K562 (cell line): Measurements from ENCODE around the gene USP2. TPM values are rescaled to one million over a fixed set of nuclear protein-coding genes. Genes with fewer than 3 reads are reported as not detected.
A peak's percentile ranks its signal among the peaks of the same experiment; 100 is the strongest.

ENCODE experiments used
- CEBPB ChIP-seq: fragments of 450-650 bp; IDR thresholded peaks from 2 replicates; pipeline ENCODE4 v1.6.1; 2016; ENCODE audit warnings: missing genetic modification characterization, missing compliant biosample characterization
- EP300 ChIP-seq: IDR thresholded peaks from 2 replicates; pipeline ENCODE4 v1.6.1; 2012; ENCODE audit warnings: low read length, improper control_type of control experiment
- KAT7 ChIP-seq: sonication (generic); formaldehyde crosslinking; IDR thresholded peaks from 2 replicates; pipeline ENCODE4 v1.8.0; 2022; ENCODE audit warnings: missing genetic modification reagents, mild to moderate bottlenecking, borderline replicate concordance
- KLF13 ChIP-seq: fragments of 450-650 bp; IDR thresholded peaks from 2 replicates; pipeline ENCODE4 v1.6.1; 2016; ENCODE audit warnings: missing genetic modification characterization, low read depth, mild to moderate bottlenecking, missing compliant biosample characterization, moderate library complexity, borderline replicate concordance
- MEF2A ChIP-seq: IDR thresholded peaks from 2 replicates; pipeline ENCODE4 v1.6.1; 2011; ENCODE audit warnings: low read depth, mild to moderate bottlenecking, low read length, moderate library complexity; ENCODE audit not compliant: control insufficient read depth
- MTA3 ChIP-seq: fragments of 450-650 bp; formaldehyde crosslinking; IDR thresholded peaks from 2 replicates; pipeline ENCODE4 v1.6.1; 2017; ENCODE audit warnings: mild to moderate bottlenecking, borderline replicate concordance
- PTBP1 ChIP-seq: fragments of 200-400 bp; formaldehyde crosslinking; IDR thresholded peaks from 2 replicates; pipeline ENCODE4 v1.6.1; 2017; ENCODE audit warnings: low read depth, low read length
- TARDBP ChIP-seq: fragments of 450-650 bp; IDR thresholded peaks from 2 replicates; pipeline ENCODE4 v1.6.1; 2016
- ZNF146 ChIP-seq: IDR thresholded peaks from one replicate; pipeline ENCODE4 v1.6.1; 2018; ENCODE audit warnings: missing compliant biosample characterization; ENCODE audit not compliant: unreplicated experiment
- ZNF384 ChIP-seq: IDR thresholded peaks from 2 replicates; pipeline ENCODE4 v1.6.1; 2012; ENCODE audit warnings: low read depth, low read length, improper control_type of control experiment
- ZNF507 ChIP-seq: conservative IDR thresholded peaks from 2 replicates; pipeline ENCODE4 v1.6.1; 2017; ENCODE audit warnings: missing genetic modification characterization, missing compliant biosample characterization
- ZNF778 ChIP-seq: fragments of 450-650 bp; formaldehyde crosslinking; IDR thresholded peaks from 2 replicates; pipeline ENCODE4 v1.4.0; 2020; ENCODE audit warnings: mild to moderate bottlenecking, moderate library complexity
- polyA plus RNA-seq, 8 experiments: library from polyadenylated mRNA; depleted of rRNA in 4 of 8; stranded (reverse) in 5 of 8; unstranded in 3 of 8; fragments of >200 nt; fragmentation: Nextera tagmentation in 2 of 8; fragmentation: Illumina TruSeq in 1 of 8; extraction: Ambion mirVana in 2 of 8; extraction: Trizol in 1 of 8; gene quantifications; 2 replicates each; pipeline versions ENCODE4 v1.2.1 to v1.2.3, GENCODE V29; 2011 to 2014; ENCODE audit warnings: inconsistent platforms in 1 of 8, missing spikeins in 1 of 8
- total RNA-seq, 7 experiments: library from RNA; depleted of rRNA in 6 of 7; stranded (reverse); fragments of >200 nt in 6 of 7; fragmentation: Illumina TruSeq in 2 of 7; extraction: Trizol in 2 of 7; gene quantifications; 2 replicates each; pipeline versions ENCODE4 v1.2.1 to v1.2.3, GENCODE V29; 2011 to 2021; ENCODE audit warnings: low replicate concordance in 1 of 7
- TF ChIP-seq, protein P1 (sequence below), 2 experiments: fragments of 450-650 bp in 1 of 2; sonication (generic) in 1 of 2; formaldehyde crosslinking in 1 of 2; IDR thresholded peaks; 2 replicates each; pipeline versions ENCODE4 v1.7.1 to v1.9.0; 2016 to 2022; ENCODE audit warnings: inconsistent platforms in 1 of 2, mild to moderate bottlenecking in 1 of 2, missing genetic modification reagents in 1 of 2
- TF ChIP-seq, protein P2 (sequence below): fragments of 450-650 bp; IDR thresholded peaks from 2 replicates; pipeline ENCODE4 v1.6.1; 2017; ENCODE audit warnings: antibody characterized with exemption, mild to moderate bottlenecking

USP2 gene
- total and polyA plus RNA-seq, 9 of the 15 experiments (the other 6 are each of a cell fraction or from before 2014, with no cell fraction given): 2.8 to 16.9 (median 3.9) TPM

DNA sequence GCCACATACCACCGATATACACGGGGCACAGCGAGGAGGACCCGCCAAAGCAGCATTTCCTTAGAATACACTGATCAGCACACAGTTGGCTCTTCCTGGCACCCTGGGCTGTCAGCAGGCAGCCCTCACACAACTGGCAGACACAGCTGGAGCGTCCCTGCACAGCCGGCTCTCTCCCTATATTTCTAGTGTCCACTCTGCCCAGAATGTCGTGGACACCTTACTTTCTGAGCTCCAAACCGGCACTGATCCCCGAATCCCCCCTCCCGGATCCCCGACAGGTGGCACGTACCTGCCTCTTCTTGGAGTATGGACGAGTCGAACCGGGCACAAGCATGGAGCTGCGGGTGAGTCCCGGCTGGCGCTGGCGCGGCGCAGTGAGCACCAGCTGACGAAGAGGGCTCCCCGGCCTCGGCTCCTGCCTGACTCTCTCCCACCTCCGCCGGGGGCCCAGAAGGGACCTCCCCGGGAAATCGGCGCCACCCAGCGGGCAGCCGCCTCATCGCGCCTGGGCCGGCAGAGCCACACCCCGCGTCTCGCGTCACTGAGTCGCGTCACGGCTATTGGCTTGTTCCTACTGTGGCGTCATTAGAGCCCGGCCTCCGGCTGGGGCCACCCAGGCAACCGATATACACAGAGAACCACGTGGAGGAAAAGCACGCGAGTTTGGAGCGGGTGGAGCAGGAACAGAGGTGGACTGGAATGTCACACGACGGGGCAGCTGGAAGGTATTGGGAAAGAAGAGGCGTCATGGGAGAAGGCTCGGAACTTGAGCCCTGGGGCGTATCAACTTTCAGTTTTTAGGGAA is at the start of gene USP2 (continued):
- TF ChIP-seq EP300: peak; percentile 24; the same call in 1 of the 2 replicates
- TF ChIP-seq MTA3: peak; percentile 93; the same call in 1 of the 2 replicates
- TF ChIP-seq TARDBP: peak; percentile 90
- no peak for TF ChIP-seq MEF2A
- TF ChIP-seq ZNF384: 0 out of 2 replicates have a peak, but pooled peaks have one; percentile 23
- TF ChIP-seq CEBPB (tag): no peak
- TF ChIP-seq, protein P1, sequence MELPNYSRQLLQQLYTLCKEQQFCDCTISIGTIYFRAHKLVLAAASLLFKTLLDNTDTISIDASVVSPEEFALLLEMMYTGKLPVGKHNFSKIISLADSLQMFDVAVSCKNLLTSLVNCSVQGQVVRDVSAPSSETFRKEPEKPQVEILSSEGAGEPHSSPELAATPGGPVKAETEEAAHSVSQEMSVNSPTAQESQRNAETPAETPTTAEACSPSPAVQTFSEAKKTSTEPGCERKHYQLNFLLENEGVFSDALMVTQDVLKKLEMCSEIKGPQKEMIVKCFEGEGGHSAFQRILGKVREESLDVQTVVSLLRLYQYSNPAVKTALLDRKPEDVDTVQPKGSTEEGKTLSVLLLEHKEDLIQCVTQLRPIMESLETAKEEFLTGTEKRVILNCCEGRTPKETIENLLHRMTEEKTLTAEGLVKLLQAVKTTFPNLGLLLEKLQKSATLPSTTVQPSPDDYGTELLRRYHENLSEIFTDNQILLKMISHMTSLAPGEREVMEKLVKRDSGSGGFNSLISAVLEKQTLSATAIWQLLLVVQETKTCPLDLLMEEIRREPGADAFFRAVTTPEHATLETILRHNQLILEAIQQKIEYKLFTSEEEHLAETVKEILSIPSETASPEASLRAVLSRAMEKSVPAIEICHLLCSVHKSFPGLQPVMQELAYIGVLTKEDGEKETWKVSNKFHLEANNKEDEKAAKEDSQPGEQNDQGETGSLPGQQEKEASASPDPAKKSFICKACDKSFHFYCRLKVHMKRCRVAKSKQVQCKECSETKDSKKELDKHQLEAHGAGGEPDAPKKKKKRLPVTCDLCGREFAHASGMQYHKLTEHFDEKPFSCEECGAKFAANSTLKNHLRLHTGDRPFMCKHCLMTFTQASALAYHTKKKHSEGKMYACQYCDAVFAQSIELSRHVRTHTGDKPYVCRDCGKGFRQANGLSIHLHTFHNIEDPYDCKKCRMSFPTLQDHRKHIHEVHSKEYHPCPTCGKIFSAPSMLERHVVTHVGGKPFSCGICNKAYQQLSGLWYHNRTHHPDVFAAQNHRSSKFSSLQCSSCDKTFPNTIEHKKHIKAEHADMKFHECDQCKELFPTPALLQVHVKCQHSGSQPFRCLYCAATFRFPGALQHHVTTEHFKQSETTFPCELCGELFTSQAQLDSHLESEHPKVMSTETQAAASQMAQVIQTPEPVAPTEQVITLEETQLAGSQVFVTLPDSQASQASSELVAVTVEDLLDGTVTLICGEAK (IDR thresholded peaks at IDR 0.05): 0 out of 2 replicates have a peak, but pooled peaks have one; percentile 34
- TF ChIP-seq, protein P1 (CRISPR knock-in tag; IDR thresholded peaks at IDR 0.05): no peak
- peak; percentile 51; the same call in 1 of the 2 replicates for TF ChIP-seq KLF13 (tag)
- no peak for TF ChIP-seq ZNF778 (CRISPR knock-in tag)
- TF ChIP-seq, protein P2, sequence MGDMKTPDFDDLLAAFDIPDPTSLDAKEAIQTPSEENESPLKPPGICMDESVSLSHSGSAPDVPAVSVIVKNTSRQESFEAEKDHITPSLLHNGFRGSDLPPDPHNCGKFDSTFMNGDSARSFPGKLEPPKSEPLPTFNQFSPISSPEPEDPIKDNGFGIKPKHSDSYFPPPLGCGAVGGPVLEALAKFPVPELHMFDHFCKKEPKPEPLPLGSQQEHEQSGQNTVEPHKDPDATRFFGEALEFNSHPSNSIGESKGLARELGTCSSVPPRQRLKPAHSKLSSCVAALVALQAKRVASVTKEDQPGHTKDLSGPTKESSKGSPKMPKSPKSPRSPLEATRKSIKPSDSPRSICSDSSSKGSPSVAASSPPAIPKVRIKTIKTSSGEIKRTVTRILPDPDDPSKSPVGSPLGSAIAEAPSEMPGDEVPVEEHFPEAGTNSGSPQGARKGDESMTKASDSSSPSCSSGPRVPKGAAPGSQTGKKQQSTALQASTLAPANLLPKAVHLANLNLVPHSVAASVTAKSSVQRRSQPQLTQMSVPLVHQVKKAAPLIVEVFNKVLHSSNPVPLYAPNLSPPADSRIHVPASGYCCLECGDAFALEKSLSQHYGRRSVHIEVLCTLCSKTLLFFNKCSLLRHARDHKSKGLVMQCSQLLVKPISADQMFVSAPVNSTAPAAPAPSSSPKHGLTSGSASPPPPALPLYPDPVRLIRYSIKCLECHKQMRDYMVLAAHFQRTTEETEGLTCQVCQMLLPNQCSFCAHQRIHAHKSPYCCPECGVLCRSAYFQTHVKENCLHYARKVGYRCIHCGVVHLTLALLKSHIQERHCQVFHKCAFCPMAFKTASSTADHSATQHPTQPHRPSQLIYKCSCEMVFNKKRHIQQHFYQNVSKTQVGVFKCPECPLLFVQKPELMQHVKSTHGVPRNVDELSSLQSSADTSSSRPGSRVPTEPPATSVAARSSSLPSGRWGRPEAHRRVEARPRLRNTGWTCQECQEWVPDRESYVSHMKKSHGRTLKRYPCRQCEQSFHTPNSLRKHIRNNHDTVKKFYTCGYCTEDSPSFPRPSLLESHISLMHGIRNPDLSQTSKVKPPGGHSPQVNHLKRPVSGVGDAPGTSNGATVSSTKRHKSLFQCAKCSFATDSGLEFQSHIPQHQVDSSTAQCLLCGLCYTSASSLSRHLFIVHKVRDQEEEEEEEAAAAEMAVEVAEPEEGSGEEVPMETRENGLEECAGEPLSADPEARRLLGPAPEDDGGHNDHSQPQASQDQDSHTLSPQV: peak; percentile 58
- TF ChIP-seq KAT7 (CRISPR knock-in tag): 0 out of 2 replicates have a peak, but pooled peaks have one; percentile 54
- no peak for TF ChIP-seq PTBP1
- TF ChIP-seq ZNF146: no peak
- TF ChIP-seq ZNF507 (tag): no peak
